GM12873 (cell line): ENCODE results near the gene SLC4A9.

ENCODE experiments used
- TF ChIP-seq, protein P1 (sequence below): IDR thresholded peaks from 2 replicates; pipeline ENCODE4 v1.5.1; 2012; ENCODE audit warnings: low read depth, mild to moderate bottlenecking, moderate library complexity, low read length, control low read depth; ENCODE audit not compliant: insufficient read depth; ENCODE audit errors: missing control alignments

Gene SLC4A9

DNA sequence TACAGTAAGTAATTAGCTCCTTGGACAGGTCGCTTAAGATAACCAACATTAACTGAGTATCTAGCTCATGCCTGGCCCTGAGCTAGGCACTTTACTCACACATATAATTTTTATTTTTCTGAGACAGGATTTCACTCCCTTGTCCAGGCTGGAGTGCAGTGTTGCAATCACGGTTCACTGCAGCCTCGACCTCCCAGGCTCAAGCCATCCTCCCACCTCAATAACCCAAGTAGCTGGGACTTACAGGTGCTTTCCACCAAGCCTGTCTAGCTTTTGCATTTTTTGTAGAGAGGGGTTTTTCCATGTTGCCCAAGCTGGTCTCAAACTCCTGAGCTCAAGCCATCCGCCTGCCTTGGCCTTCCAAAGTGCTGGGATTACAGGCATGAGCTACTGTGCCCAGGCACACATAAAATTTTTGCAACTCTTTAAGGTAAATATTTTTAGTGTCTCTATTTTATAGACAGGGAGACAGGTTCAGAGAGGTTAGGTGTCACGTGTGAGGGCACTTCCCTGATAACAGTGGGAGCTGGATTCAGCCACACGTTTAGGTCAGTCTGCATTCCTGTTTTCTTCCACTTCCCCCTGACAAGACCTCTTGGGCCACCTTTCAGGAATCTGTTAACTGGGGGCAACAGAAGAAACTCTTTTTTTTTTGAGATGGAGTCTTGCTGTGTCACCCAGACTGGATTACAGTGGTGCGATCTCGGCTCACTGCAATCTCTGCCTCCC lies 31.8 kb upstream of the SLC4A9 start:
- TF ChIP-seq, protein P1, sequence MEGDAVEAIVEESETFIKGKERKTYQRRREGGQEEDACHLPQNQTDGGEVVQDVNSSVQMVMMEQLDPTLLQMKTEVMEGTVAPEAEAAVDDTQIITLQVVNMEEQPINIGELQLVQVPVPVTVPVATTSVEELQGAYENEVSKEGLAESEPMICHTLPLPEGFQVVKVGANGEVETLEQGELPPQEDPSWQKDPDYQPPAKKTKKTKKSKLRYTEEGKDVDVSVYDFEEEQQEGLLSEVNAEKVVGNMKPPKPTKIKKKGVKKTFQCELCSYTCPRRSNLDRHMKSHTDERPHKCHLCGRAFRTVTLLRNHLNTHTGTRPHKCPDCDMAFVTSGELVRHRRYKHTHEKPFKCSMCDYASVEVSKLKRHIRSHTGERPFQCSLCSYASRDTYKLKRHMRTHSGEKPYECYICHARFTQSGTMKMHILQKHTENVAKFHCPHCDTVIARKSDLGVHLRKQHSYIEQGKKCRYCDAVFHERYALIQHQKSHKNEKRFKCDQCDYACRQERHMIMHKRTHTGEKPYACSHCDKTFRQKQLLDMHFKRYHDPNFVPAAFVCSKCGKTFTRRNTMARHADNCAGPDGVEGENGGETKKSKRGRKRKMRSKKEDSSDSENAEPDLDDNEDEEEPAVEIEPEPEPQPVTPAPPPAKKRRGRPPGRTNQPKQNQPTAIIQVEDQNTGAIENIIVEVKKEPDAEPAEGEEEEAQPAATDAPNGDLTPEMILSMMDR: no peak

DNA sequence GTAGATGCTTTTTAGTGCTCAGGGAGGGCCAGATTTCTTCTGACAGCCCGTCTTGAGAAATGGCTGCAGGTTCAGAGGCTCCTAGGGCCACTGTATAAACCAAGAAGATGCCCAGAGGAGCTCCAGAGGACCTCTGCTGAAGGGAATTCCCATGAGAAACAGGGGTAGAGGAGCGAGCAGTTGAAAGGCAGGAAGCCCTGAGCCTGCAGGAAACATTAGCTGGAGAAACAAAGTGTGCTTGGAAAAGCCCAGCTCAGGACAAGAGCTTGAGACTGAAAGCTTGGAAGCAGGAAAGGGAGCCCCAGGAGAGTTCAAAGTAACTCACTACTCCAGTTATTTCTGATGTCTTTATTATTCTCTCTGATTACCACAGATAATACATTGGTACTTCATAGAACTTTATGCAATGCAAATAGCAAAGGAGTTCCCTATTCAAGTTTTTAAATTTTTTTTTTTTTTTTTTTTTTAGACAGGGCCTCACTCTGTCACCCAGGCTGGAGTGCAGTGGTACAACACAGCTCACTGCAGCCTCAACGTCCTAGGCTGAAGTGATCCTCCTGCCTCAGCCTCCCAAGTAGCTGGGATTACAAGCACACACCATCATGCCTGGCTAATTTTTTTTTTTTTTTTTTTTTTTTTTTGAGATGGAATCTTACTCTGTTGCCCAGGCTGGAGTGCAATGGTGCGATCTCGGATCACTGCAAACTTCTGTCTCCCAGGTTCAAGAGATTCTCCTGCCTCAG lies 30.1 kb upstream of the SLC4A9 start:
- TF ChIP-seq, protein P1: no peak

DNA sequence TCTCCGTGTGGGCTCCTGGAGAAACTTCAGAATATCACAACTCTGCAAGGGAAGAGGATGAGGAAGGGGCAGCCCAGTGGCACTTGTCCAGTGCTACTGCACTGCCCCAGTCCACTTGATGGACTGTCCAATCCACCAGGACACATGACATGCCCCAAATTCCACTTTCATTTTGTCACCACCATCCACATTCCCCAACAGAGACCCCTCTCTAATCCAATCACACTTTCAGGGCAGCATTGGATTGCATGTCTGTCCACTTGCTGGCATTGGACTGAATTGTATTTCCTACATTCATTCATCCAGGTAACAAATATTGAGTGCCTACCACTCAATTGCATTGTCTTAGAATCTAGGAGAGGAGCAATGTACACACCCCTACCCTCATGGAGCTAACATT lies 28.4 kb upstream of the SLC4A9 start:
- TF ChIP-seq, protein P1: no peak

DNA sequence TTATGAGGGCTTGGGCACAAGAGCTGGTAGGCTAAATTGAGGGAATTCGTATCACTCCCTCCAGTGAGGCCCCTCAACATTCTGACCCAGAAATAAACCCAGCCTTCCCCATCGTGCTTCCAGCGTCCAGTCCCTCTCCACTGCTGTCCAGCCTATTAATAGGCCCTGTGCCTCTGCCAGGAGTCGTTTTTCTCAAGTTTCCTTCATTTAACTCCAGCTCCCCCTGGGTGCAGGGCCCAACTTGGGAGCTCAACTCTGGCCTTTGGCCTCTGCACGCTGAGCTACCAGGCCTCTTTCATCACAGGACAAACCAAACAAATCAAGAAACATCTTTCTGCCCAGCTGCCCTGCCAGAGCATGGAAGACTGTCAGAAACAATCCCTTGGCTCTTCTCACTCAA lies 23.6 kb upstream of the SLC4A9 start:
- TF ChIP-seq, protein P1: no peak

DNA sequence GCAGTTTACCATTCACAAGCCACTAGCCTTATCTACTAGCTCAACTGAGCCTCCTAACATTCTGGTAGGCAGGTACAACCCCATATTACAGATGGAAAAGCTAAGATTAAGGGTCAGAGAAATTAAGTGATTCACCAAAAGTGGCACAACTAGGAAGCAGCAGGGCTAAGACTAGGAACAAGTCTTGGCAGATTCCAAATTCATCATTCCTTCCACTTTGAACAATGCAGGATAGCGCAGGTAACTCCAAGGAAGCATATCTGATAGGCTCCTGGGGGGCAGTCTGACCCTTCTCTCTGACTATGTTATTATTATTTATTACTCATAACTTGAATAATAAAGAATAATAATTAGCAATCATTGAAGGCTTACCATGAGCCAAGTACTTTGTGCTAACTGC lies 22.1 kb upstream of the SLC4A9 start:
- TF ChIP-seq, protein P1: no peak

DNA sequence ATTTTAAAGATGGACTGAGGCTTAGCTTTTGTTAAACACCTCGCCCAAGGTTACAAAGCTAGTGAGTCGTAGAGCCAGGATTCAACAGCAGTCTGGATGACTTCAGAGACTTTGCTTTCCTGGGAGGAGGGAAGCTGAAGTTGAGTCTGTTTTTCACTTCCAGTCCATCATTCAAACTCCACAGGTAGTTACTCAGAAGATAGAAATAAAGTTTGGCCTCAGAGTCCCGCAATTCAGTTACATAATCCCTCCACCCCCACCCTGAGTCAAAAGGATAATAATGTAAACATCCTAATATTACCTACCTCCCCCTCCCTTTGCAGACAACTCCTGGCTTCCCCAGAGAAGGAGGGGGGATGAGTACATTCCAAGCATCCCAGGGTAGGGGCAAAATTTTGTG lies 21.7 kb upstream of the SLC4A9 start:
- TF ChIP-seq, protein P1: no peak

DNA sequence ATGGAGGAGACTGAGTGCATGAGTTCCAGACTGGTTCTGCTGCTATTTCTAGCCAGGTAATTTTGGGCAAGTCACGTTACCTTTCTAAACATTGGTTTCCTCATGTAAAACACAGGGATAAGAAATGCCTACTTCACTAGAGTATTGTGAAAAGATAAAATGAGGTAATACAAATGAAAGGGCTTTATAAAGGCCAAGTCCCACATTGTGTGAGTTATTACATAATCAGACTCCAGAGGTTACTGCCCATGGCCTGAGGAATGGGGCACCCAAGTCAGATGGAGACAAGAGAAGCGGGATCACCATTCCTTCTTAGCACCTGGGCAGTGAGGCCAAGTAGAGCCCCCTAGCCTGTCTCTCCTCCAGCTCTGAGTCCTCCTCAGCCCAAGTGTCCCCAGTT lies 21.1 kb upstream of the SLC4A9 start:
- TF ChIP-seq, protein P1: no peak
